Activated CD8-positive, alpha-beta T cell treated with anti-CD3 and anti-CD28 coated beads for 36 hours (primary cell): ENCODE measurements around the gene GAP43. TPM values are rescaled to one million over a fixed set of nuclear protein-coding genes. Genes with fewer than 3 reads are reported as not detected.

ENCODE experiments used
- ATAC-seq: fragments of 200-7000 bp; cut with Tn5 transposase; one replicate; pipeline ENCODE4 v1.10.0; 2021; ENCODE audit warnings: mild to moderate bottlenecking, moderate library complexity
- CTCF ChIA-PET: fragments of 350-600 bp; sonication (Branson Sonifier 250); formaldehyde crosslinking; loops from one replicate; lab custom pipeline; 2021; ENCODE audit warnings: antibody characterized with exemption; lab: Charles Lee
- POLR2A ChIA-PET: fragments of 350-600 bp; sonication (Branson Sonifier 250); formaldehyde crosslinking; loops from one replicate; lab custom pipeline; 2021; ENCODE audit warnings: antibody characterized with exemption; lab: Charles Lee
- DNase-seq: peaks from one replicate; pipeline ENCODE4 v3.0.0-alpha.2; 2020
- H3K27ac Mint-ChIP-seq: one replicate; pipeline ENCODE4 v1.8.0; 2021; ENCODE audit warnings: mild to moderate bottlenecking, mixed read lengths
- H3K27me3 Mint-ChIP-seq: one replicate; pipeline ENCODE4 v1.8.0; 2021; ENCODE audit warnings: mixed read lengths
- H3K36me3 Mint-ChIP-seq: one replicate; pipeline ENCODE4 v1.8.0; 2021; ENCODE audit warnings: low read depth, mixed read lengths
- H3K4me1 Mint-ChIP-seq: one replicate; pipeline ENCODE4 v1.8.0; 2021; ENCODE audit warnings: low read depth, mixed read lengths
- H3K4me3 Mint-ChIP-seq: one replicate; pipeline ENCODE4 v1.8.0; 2021; ENCODE audit warnings: mild to moderate bottlenecking, moderate library complexity, mixed read lengths
- H3K9me3 Mint-ChIP-seq: one replicate; pipeline ENCODE4 v1.8.0; 2021; ENCODE audit warnings: mixed read lengths
- CTCF ChIP-seq: fragments of 200-600 bp; IDR thresholded peaks from one replicate; pipeline ENCODE4 v1.8.0; 2022; ENCODE audit warnings: antibody characterized with exemption, mild to moderate bottlenecking
- intact Hi-C: fragments of 100-400 bp; cut with micrococcal nuclease; formaldehyde crosslinking; loops from one replicate; pipeline ENCODE4 v1.10.0; 2022
- total RNA-seq, 2 experiments: library from RNA; stranded (reverse); gene quantifications; one replicate each; pipeline ENCODE4 v1.2.3, GENCODE V29; 2021

The GAP43 gene
- total RNA-seq, 2 experiments from 2014 or later, result not detected

- peaks cover 6% of the 10 kb centered on the region for H3K27me3 Mint-ChIP-seq
- H3K27ac Mint-ChIP-seq, result no peak overlapping the region
- no peaks in the 10 kb centered on the region for H3K36me3 Mint-ChIP-seq
- intact Hi-C loops, result no loop called here
- TF ChIP-seq CTCF, result no peak
- ATAC-seq, result no peak
- no peaks in the 10 kb centered on the region for H3K9me3 Mint-ChIP-seq
- ChIA-PET CTCF (interaction anchor here (1.0 kb wide), 1 partner anchor 52 kb away, joined by 3 read pairs; no protein-coding TSS in a partner anchor), POLR2A (no interaction called here)
- no peak overlapping the region for H3K4me3 Mint-ChIP-seq
- H3K4me1 Mint-ChIP-seq, result no peaks in the 10 kb centered on the region
- DNase-seq, result no peak
Observed at GRCh38 chr3:115768661-115769060, 145.4 kb downstream of the GAP43 start.
